ENCODE data around the gene VPS13D.

- TF ChIP-seq CTCF (IDR thresholded peaks at IDR 0.05) = no peak
- TF ChIP-seq POLR2A (IDR thresholded peaks at IDR 0.05) = no peak
These were observed 42.9 kb downstream of the VPS13D start for GRCh38 chr1:12272770-12273169.

Data from Peyer's patch (tissue), 4 donors.